ENCODE results near the gene NKAPL. TPM values are rescaled to one million over a fixed set of nuclear protein-coding genes. Genes with fewer than 3 reads are reported as not detected.

Gene NKAPL
- total RNA-seq, 1 donor from 2014 or later: 3.1 TPM

GRCh38 chr6:28245206-28245941 lies 13.7 kb upstream of the NKAPL start:
- no peak for DNase-seq (ENCODE audit: low spot score)

GRCh38 chr6:28248916-28249315 lies 10.2 kb upstream of the NKAPL start:
- no peak for DNase-seq (ENCODE audit: low spot score)

GRCh38 chr6:28250747-28251146 lies 8.3 kb upstream of the NKAPL start:
- no peak for DNase-seq (ENCODE audit: low spot score)

- DNase-seq (ENCODE audit: low spot score): no peak
Observed at GRCh38 chr6:28251661-28252008, 7.5 kb upstream of the NKAPL start.

- no peak for DNase-seq (ENCODE audit: low spot score)
Observed at GRCh38 chr6:28252009-28252975, 6.8 kb upstream of the NKAPL start, which contains the start of gene ZKSCAN4. Gene ZKSCAN4, minus strand, starts transcription at chr6:28252269. Its CDS starts 289 bp downstream, at chr6:28251980.

GRCh38 chr6:28254121-28254519 lies 5.0 kb upstream of the NKAPL start:
- DNase-seq (ENCODE audit: low spot score): no peak

- DNase-seq (ENCODE audit: low spot score): no peak
Observed at GRCh38 chr6:28257042-28257441, 2.1 kb upstream of the NKAPL start.

- no peak for DNase-seq (ENCODE audit: low spot score)
Observed at GRCh38 chr6:28263922-28264321, 4.8 kb downstream of the NKAPL start.

GRCh38 chr6:28264834-28265401 lies 5.8 kb downstream of the NKAPL start:
- no peak for DNase-seq (ENCODE audit: low spot score)

GRCh38 chr6:28266563-28266961 lies 7.5 kb downstream of the NKAPL start:
- no peak for DNase-seq (ENCODE audit: low spot score)

- DNase-seq (ENCODE audit: low spot score): no peak
Observed at GRCh38 chr6:28266962-28267694, 8.0 kb downstream of the NKAPL start, which contains the start of gene ZSCAN26. Gene ZSCAN26, plus strand, starts transcription at chr6:28267143. Its CDS starts 4,777 bp downstream, at chr6:28271920.

GRCh38 chr6:28267695-28268059 lies 8.6 kb downstream of the NKAPL start:
- no peak for DNase-seq (ENCODE audit: low spot score)

- DNase-seq (ENCODE audit: low spot score): no peak
Observed at GRCh38 chr6:28269492-28269891, 10.4 kb downstream of the NKAPL start.

- no peak for DNase-seq (ENCODE audit: low spot score)
Observed at GRCh38 chr6:28274888-28275287, 15.8 kb downstream of the NKAPL start.

- no peak for DNase-seq (ENCODE audit: low spot score)
Observed at GRCh38 chr6:28277746-28278145, 18.6 kb downstream of the NKAPL start.

- DNase-seq (ENCODE audit: low spot score): no peak
Observed at GRCh38 chr6:28280595-28281287, 21.6 kb downstream of the NKAPL start.

GRCh38 chr6:28281288-28282064 lies 22.4 kb downstream of the NKAPL start, which contains the start of gene PGBD1:
Gene PGBD1, plus strand, starts transcription at chr6:28281572. Its CDS starts 2,242 bp downstream, at chr6:28283814.
- no peak for DNase-seq (ENCODE audit: low spot score)

GRCh38 chr6:28282926-28283325 lies 23.8 kb downstream of the NKAPL start:
- DNase-seq (ENCODE audit: low spot score): no peak

GRCh38 chr6:28291573-28291972 lies 32.5 kb downstream of the NKAPL start:
- no peak for DNase-seq (ENCODE audit: low spot score)

GRCh38 chr6:28295326-28295725 lies 36.2 kb downstream of the NKAPL start:
- DNase-seq (ENCODE audit: low spot score): no peak

Measured in mesenteric fat pad (tissue), 1 donor.